ENCODE measurements around the gene CTU1.

GRCh38 chr19:51091895-51092873 lies 16.0 kb downstream of the CTU1 start:
- TF ChIP-seq EZH2 (IDR thresholded peaks at IDR 0.05; ENCODE audit: insufficient read depth, poor library complexity, severe bottlenecking) (no peak), EZH2phosphoT487 (IDR thresholded peaks at IDR 0.05; ENCODE audit: insufficient read depth, low read depth) (no peak)

All from GM23248 (cell line).